Smooth muscle cell (in vitro differentiated cells): Measurements from ENCODE around the gene GATD1. TPM values are rescaled to one million over a fixed set of nuclear protein-coding genes. Genes with fewer than 3 reads are reported as not detected.

Experiments used
- DNase-seq: peaks from one replicate; lab custom pipeline; 2025; ENCODE audit not compliant: unreplicated experiment; lab: John Stamatoyannopoulos, UW
- H2AFZ ChIP-seq: fragments of 200-600 bp; sonication (generic); 2 replicates; pipeline ENCODE4 v1.6.0; 2016; ENCODE audit warnings: antibody characterized with exemption, low read depth, mild to moderate bottlenecking
- H3F3A ChIP-seq: fragments of 200-600 bp; sonication (generic); 2 replicates; pipeline ENCODE4 v1.6.0; 2017; ENCODE audit warnings: antibody characterized with exemption, low read depth
- H3K27ac ChIP-seq: fragments of 200-600 bp; sonication (generic); 2 replicates; pipeline ENCODE4 v1.5.1; 2016; ENCODE audit warnings: low read depth, mild to moderate bottlenecking
- H3K27me3 ChIP-seq: fragments of 200-600 bp; sonication (generic); 2 replicates; pipeline ENCODE4 v1.6.1; 2016; ENCODE audit warnings: low read depth, mild to moderate bottlenecking
- H3K36me3 ChIP-seq: fragments of 200-600 bp; sonication (generic); 2 replicates; pipeline ENCODE4 v1.5.1; 2016; ENCODE audit warnings: low read depth
- H3K4me1 ChIP-seq: fragments of 200-600 bp; sonication (generic); 2 replicates; pipeline ENCODE4 v1.5.1; 2016; ENCODE audit warnings: low read depth
- H3K4me2 ChIP-seq: fragments of 200-600 bp; sonication (generic); 2 replicates; pipeline ENCODE4 v1.6.0; 2016; ENCODE audit warnings: mild to moderate bottlenecking
- H3K4me3 ChIP-seq: fragments of 200-600 bp; sonication (generic); 2 replicates; pipeline ENCODE4 v1.5.1; 2016; ENCODE audit warnings: mild to moderate bottlenecking
- H3K79me2 ChIP-seq: fragments of 200-600 bp; sonication (generic); 2 replicates; pipeline ENCODE4 v1.6.0; 2016; ENCODE audit warnings: low read depth, mild to moderate bottlenecking
- H3K9ac ChIP-seq: fragments of 200-600 bp; sonication (generic); 2 replicates; pipeline ENCODE4 v1.6.0; 2016; ENCODE audit warnings: low read depth
- H3K9me3 ChIP-seq: fragments of 200-600 bp; sonication (generic); replicated peaks from 2 replicates; pipeline ENCODE4 v1.5.1; 2016; ENCODE audit warnings: low read depth
- H4K20me1 ChIP-seq: fragments of 200-600 bp; sonication (generic); 2 replicates; pipeline ENCODE4 v1.6.0; 2016; ENCODE audit warnings: low read depth
- CTCF ChIP-seq: fragments of 200-600 bp; sonication (generic); IDR thresholded peaks from 2 replicates; pipeline ENCODE4 v1.5.1; 2017; ENCODE audit warnings: borderline replicate concordance, mild to moderate bottlenecking, antibody characterized with exemption; ENCODE audit not compliant: insufficient read depth, poor library complexity, severe bottlenecking
- WGBS: methylation state at CpG from one replicate; pipeline ENCODE4 v1.1.7; 2016; ENCODE audit warnings: low lambda C conversion rate; 5-methylcytosine and 5-hydroxymethylcytosine counted together
- polyA plus RNA-seq: library from polyadenylated mRNA; unstranded; fragments of >200 nt; fragmentation: Nextera tagmentation; extraction: Ambion mirVana; gene quantifications from 2 replicates; pipeline ENCODE4 v1.2.1, GENCODE V29; 2016
- total RNA-seq: library from RNA; depleted of rRNA; stranded (reverse); fragments of >200 nt; gene quantifications from 2 replicates; pipeline ENCODE4 v1.2.3, GENCODE V29; 2014

Gene GATD1
- total and polyA plus RNA-seq, 2 experiments from 2014 or later, result 11.7 to 12.9 TPM

- peaks cover 18% of the 10 kb centered on the region for H4K20me1 ChIP-seq
- H3K9ac ChIP-seq, result no peak overlapping the region
- no peaks in the 10 kb centered on the region for H3K27me3 ChIP-seq
- no peaks in the 10 kb centered on the region for H3K9me3 ChIP-seq
- no peak for TF ChIP-seq CTCF
- H3K27ac ChIP-seq, result no peak overlapping the region
- no peaks in the 10 kb centered on the region for H3K36me3 ChIP-seq
- no peaks in the 10 kb centered on the region for H3K79me2 ChIP-seq
- H3F3A ChIP-seq, result peaks cover 9% of the 10 kb centered on the region
- WGBS, result 95% methylated on average over 27 of the region's 38 CpGs
- no peak overlapping the region for H3K4me3 ChIP-seq
- H2AFZ ChIP-seq, result no peak overlapping the region
- peaks cover 16% of the 10 kb centered on the region for H3K4me1 ChIP-seq
- no peak overlapping the region for H3K4me2 ChIP-seq
- DNase-seq, result no peak
Observed at GRCh38 chr11:794766-795633, 17.7 kb upstream of the GATD1 start.

- no peak for TF ChIP-seq CTCF
- H3K4me2 ChIP-seq, result no peak overlapping the region
Observed at GRCh38 chr11:794013-794765, 16.9 kb upstream of the GATD1 start.

GRCh38 chr11:793556-793955 lies 16.3 kb upstream of the GATD1 start:
- Histone ChIP-seq H3F3A (peaks cover 9% of the 10 kb centered on the region), H3K4me3 (no peak overlapping the region), H4K20me1 (peaks cover 21% of the 10 kb centered on the region), H3K27me3 (no peaks in the 10 kb centered on the region), H3K27ac (no peak overlapping the region), H3K9me3 (no peaks in the 10 kb centered on the region), H3K4me1 (peaks cover 16% of the 10 kb centered on the region), H3K36me3 (no peaks in the 10 kb centered on the region), H3K79me2 (no peaks in the 10 kb centered on the region), H3K4me2 (no peak overlapping the region), H3K9ac (no peak overlapping the region), H2AFZ (no peak overlapping the region)
- no peak for TF ChIP-seq CTCF
- DNase-seq, result no peak
- WGBS, result 96% methylated on average over 7 of the region's 7 CpGs

More at GRCh38 chr11:794013-794765, 16.9 kb upstream of the GATD1 start:
- Histone ChIP-seq H3K27ac (no peak overlapping the region), H2AFZ (no peak overlapping the region), H3K79me2 (no peaks in the 10 kb centered on the region), H3K9me3 (no peaks in the 10 kb centered on the region), H3K9ac (no peak overlapping the region), H3K4me3 (no peak overlapping the region), H3K4me1 (peaks cover 16% of the 10 kb centered on the region), H3K27me3 (no peaks in the 10 kb centered on the region), H3K36me3 (no peaks in the 10 kb centered on the region), H4K20me1 (peaks cover 21% of the 10 kb centered on the region), H3F3A (peaks cover 9% of the 10 kb centered on the region)
- WGBS, result 95% methylated on average over 23 of the region's 31 CpGs
- DNase-seq, result no peak
